Measurements from ENCODE around the gene GNAO1. TPM values are rescaled to one million over a fixed set of nuclear protein-coding genes. Genes with fewer than 3 reads are reported as not detected.

Gene GNAO1
- total RNA-seq (under 1 TPM; 0.65 to 0.85 TPM), polyA plus RNA-seq (under 1 TPM in 1 of 3 donors, not detected in 2; 0.62 TPM), total RNA-seq (0 to 0.34 (median 0.07) reads per million in 6 experiments)

DNA sequence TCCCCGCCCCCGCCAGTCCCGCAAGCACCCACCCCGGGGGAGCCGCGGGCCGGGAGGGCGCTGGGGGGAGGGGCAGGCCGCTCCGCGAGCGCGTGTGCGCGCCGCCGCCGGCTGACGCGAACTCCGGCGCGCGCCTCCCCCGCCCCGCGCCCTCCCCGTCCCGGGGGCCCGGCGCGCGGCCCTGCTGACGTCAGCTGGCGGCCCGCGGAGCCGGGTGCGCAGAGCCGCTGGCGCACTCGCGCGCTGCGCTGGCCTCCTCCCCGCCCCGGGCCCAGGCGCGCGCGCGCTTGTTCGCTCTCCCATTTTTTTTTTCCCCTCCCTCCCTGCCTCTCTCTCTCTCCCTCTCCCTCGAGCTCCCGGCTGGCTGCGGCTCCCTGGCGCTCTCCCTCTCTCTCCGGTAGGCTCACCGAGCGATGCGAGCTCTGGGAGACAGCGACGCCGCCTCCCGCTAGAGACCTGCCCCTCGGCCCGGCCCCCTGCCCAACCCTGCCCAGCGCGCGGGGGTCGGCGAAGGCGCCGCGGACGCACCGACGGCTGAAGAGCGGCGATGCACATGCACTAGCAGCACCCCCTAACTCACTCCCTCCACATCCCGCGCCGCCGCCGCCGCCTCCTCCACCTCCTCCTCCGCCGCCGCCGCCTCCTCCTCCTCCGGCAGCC is at the start of gene GNAO1:
Gene GNAO1 (plus strand): TSS at position 334 of the 660 bp plus-strand sequence. CDS start 747 bp downstream, outside the sequence.
- DNase-seq: peak in 9 of 10 donors; percentile 10 to 65 (median 37)
- peak; percentile 60 to 74 for ATAC-seq
- Mint-ChIP-seq H3K4me1 (peaks cover 13 to 33% (median 26%) of the 10 kb centered on the region in 4 donors), H3K4me3 (peak within 1 kb of the TSS; percentile 64 to 83 (median 78)), H3K9me3 (peaks cover 0 to 2% (median 0%) of the 10 kb centered on the region in 9 donors), H3K27ac (peak within 1 kb of the TSS in 4 of 10 donors; percentile 21 to 58 (median 54)), H3K36me3 (peaks cover 0 to 3% (median 0%) of the 10 kb centered on the region in 3 donors), H3K27me3 (peaks cover 19 to 62% (median 45%) of the 10 kb centered on the region in 5 donors)
- POLR2A ChIA-PET: interaction anchor here (0.6 kb wide), 1 partner anchor 168 kb away, joined by 3 read pairs; no protein-coding TSS in a partner anchor

DNA sequence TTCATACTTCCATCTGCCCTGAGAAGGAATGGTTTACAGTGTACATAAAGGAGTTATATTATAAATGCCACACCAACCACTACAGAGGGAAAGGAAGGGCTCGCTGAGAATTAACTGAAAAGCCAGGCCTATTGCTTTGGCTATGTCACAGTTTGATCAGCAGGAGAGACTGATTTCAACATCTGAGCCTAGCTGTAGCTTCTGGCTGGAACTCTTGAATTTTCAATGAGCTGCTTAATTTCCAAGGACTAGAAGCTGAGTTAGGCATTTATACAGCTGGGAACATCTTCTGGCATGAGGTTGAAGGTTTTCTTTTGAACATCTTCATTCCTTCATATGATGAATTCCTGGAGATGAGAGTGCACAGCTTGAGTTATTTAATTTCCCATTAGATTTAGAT is 47.6 kb upstream of the GNAO1 start:
- ATAC-seq (no peak), DNase-seq (no peak)
- no peaks in the 10 kb centered on the region for H3K4me1 Mint-ChIP-seq
- no peaks in the 10 kb centered on the region for H3K36me3 Mint-ChIP-seq
- peaks cover 16 to 50% (median 23%) of the 10 kb centered on the region in 5 donors for H3K27me3 Mint-ChIP-seq
- POLR2A ChIA-PET: no interaction called here
- H3K27ac Mint-ChIP-seq: no peak overlapping the region
- H3K4me3 Mint-ChIP-seq: no peak overlapping the region
- no peaks in the 10 kb centered on the region for H3K9me3 Mint-ChIP-seq

DNA sequence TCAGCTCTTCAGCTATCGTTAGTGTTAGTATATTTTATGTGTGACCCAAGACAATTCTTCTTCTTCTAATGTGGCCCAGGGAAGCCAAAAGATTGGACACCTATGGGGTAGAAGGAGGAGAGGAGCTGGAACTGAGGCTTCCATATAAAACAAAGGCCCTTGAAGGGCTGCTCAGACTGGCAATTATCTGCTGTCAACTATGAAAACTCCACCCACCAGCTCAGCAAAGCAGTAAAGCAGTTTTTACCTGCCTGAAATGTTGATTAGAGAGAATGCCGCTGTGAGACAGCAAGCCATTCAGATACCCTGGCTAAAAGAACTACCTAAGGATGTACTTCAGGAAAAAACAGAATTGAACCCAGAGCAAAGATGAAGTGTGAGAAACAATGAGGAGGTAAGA is 45.9 kb upstream of the GNAO1 start:
- H3K36me3 Mint-ChIP-seq: no peaks in the 10 kb centered on the region
- no peak overlapping the region for H3K27ac Mint-ChIP-seq
- peaks cover 13 to 50% (median 21%) of the 10 kb centered on the region in 5 donors for H3K27me3 Mint-ChIP-seq
- H3K4me1 Mint-ChIP-seq: no peaks in the 10 kb centered on the region
- no peak overlapping the region for H3K4me3 Mint-ChIP-seq
- POLR2A ChIA-PET: no interaction called here
- H3K9me3 Mint-ChIP-seq: no peaks in the 10 kb centered on the region
- ATAC-seq (no peak), DNase-seq (no peak)

DNA sequence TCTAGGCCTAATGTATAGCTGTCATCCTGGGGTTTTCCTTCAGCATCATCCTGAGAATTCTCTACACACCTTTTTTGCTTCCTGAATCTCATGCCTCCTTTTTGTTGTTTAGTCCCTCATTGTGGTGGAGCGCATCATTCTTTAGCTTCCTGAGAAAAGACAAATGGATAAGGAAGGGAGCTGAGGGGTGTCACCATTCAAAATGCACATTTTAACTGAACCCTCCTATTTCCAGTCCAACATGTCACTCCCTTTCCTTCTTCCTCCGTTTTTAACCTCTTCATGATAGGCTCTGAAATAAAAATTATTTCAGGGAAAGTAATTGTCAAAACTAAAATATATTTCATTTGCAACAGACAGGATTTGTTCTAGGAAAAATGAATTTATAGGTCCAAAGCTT is 39.7 kb upstream of the GNAO1 start:
- Mint-ChIP-seq H3K9me3 (peaks cover 0 to 18% (median 4%) of the 10 kb centered on the region in 9 donors), H3K4me1 (no peaks in the 10 kb centered on the region), H3K27ac (no peak overlapping the region), H3K4me3 (no peak overlapping the region), H3K27me3 (peaks cover 17 to 32% (median 25%) of the 10 kb centered on the region in 5 donors), H3K36me3 (peaks cover 0 to 6% (median 2%) of the 10 kb centered on the region in 3 donors)
- ATAC-seq (no peak), DNase-seq (no peak)
- POLR2A ChIA-PET: no interaction called here

DNA sequence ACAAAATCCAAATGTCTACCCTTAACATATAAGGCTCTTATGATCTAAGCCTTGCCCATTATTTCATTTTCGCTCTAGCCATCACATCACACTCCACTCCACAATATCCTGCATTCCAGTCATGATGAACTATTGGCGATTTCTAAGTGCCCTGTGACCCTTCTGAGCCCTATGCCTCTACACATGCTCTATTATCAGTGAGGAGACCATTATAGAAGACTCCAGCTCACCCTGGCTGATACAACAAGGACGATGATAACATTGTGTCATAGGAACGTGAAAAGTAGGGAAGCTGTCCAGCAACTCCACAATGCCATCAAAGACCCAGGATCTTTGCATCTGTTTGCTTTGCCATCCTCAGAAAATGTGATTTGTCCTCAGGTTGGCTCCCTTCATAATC is 29.6 kb upstream of the GNAO1 start:
- H3K4me1 Mint-ChIP-seq: no peaks in the 10 kb centered on the region
- no peaks in the 10 kb centered on the region for H3K36me3 Mint-ChIP-seq
- ATAC-seq: no peak

DNA sequence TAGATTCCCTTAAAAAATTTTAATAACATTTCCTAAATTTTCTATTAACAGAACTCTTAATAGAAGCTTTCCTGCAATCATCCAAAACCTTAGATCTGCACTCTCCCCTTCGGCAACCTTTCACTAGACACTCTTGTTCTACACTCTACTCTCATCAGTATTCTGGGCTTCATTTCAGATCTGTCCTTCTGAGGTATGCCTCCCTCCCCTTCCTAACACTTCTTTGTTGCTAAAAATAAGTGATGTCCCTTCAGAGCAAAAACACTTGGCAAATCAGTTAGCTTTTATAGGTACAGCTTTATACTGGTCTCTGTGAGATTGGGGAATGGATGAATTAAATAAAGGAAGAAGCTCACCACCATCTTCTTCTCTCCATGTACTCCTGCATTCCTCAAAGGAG is 28.2 kb upstream of the GNAO1 start:
- no peaks in the 10 kb centered on the region for H3K4me1 Mint-ChIP-seq
- H3K27me3 Mint-ChIP-seq: peaks cover 1 to 17% (median 5%) of the 10 kb centered on the region in 5 donors
- H3K4me3 Mint-ChIP-seq: no peak overlapping the region
- POLR2A ChIA-PET: no interaction called here
- H3K9me3 Mint-ChIP-seq: peaks cover 0 to 3% (median 0%) of the 10 kb centered on the region in 9 donors
- ATAC-seq (no peak), DNase-seq (no peak)
- peak overlapping the region in 1 of 10 donors; percentile 67 for H3K27ac Mint-ChIP-seq
- no peaks in the 10 kb centered on the region for H3K36me3 Mint-ChIP-seq

More for the DNA sequence above, 29.6 kb upstream of the GNAO1 start:
- Mint-ChIP-seq H3K27ac (no peak overlapping the region), H3K27me3 (peaks cover 1 to 6% (median 2%) of the 10 kb centered on the region in 5 donors), H3K9me3 (peaks cover 0 to 3% (median 0%) of the 10 kb centered on the region in 9 donors), H3K4me3 (no peak overlapping the region)
- DNase-seq: no peak
- POLR2A ChIA-PET: no interaction called here

DNA sequence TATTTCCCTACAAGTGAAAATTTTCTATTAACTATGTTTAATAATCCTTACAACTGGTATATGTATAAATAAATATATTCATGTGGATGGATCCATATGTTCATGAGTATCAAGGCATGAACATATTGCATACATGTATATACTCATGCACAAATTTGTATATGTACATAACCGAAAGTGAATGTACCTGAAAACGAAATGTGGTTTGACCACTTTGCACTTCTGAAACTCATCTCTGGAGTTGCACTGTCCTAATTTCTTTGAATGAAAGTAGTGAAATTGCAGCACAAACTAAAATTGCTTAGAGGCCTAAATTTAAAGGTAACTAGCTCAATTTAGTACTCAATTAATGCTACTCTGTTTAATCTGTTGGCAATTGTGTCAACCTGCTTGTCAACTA is 27.4 kb upstream of the GNAO1 start:
- H3K4me1 Mint-ChIP-seq: no peaks in the 10 kb centered on the region
- H3K9me3 Mint-ChIP-seq: peaks cover 0 to 3% (median 0%) of the 10 kb centered on the region in 9 donors
- POLR2A ChIA-PET: no interaction called here
- no peaks in the 10 kb centered on the region for H3K36me3 Mint-ChIP-seq
- no peak overlapping the region for H3K27ac Mint-ChIP-seq
- H3K4me3 Mint-ChIP-seq: no peak overlapping the region
- DNase-seq (no peak), ATAC-seq (no peak)
- peaks cover 1 to 24% (median 5%) of the 10 kb centered on the region in 5 donors for H3K27me3 Mint-ChIP-seq

DNA sequence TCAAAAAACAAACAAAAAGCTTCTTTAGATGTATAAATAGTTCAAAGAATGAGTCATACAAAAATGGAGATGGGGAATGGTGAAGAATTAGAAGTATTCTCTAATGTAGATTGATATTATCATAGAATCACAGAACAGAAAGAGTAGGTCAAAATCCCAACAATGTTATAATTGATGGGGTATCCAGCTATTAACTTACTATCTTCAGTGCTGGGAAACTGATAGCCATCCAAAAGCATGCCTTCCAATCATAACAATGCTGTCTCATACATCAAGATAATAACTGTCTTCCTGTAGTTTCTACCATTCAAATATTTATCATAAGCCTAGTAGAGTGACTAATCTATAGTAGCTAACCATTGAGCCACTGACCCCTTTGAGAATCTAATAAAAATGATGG is 26.7 kb upstream of the GNAO1 start:
- Mint-ChIP-seq H3K4me1 (no peaks in the 10 kb centered on the region), H3K27ac (no peak overlapping the region), H3K36me3 (no peaks in the 10 kb centered on the region), H3K27me3 (peaks cover 1 to 25% (median 5%) of the 10 kb centered on the region in 5 donors), H3K4me3 (no peak overlapping the region), H3K9me3 (peaks cover 0 to 3% (median 0%) of the 10 kb centered on the region in 9 donors)
- POLR2A ChIA-PET: no interaction called here
- ATAC-seq (no peak), DNase-seq (no peak)

DNA sequence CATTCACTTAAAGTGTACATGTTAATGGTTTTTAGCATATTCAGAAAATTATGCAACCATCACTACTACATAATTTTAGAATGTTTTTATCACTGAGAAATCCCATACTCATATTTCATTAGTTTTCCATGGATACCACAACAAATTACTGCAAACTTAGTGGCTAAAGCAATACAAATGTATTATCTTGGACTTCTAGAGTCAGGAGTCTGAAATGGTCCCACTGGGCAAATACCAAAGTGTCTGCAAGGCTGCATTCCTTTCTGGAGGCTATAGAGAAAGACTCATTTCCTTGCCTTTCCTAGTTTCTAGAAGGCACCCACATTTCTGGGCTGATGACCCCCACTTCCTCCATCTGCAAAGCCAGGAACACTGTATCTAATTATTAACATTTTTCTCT is 16.9 kb upstream of the GNAO1 start:
- no peak for DNase-seq
- peaks cover 5 to 22% (median 12%) of the 10 kb centered on the region in 5 donors for H3K27me3 Mint-ChIP-seq
- H3K4me3 Mint-ChIP-seq: no peak overlapping the region
- H3K4me1 Mint-ChIP-seq: no peaks in the 10 kb centered on the region
- H3K36me3 Mint-ChIP-seq: peaks cover 0 to 33% (median 0%) of the 10 kb centered on the region in 3 donors
- POLR2A ChIA-PET: no interaction called here
- H3K9me3 Mint-ChIP-seq: peaks cover 11 to 52% (median 29%) of the 10 kb centered on the region in 9 donors
- no peak overlapping the region for H3K27ac Mint-ChIP-seq
- no peak for ATAC-seq

DNA sequence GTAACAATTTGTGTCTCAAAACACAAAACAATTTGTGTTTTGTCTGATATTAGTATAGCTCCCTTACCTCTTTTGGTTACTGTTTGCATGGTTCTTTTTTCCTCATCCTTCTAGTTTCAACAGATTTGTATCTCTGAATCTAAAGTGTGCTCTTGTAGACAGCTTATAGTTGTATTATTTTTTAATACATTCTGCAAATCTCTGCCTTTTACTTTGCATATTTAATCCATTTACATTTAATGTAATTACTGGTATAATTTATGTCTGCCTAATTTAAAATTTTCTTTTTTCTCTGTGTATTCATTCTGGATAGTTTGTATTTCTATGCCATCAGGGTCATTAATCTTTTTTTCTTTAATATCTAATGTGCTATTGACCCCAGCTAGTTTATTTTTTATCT is 9.9 kb upstream of the GNAO1 start:
- Mint-ChIP-seq H3K27ac (no peak overlapping the region), H3K9me3 (peaks cover 2 to 46% (median 21%) of the 10 kb centered on the region in 9 donors), H3K4me1 (no peaks in the 10 kb centered on the region), H3K4me3 (no peak overlapping the region), H3K27me3 (peaks cover 18 to 60% (median 28%) of the 10 kb centered on the region in 5 donors), H3K36me3 (peaks cover 0 to 29% (median 2%) of the 10 kb centered on the region in 3 donors)
- DNase-seq: no peak
- ATAC-seq: no peak
- POLR2A ChIA-PET: no interaction called here

DNA sequence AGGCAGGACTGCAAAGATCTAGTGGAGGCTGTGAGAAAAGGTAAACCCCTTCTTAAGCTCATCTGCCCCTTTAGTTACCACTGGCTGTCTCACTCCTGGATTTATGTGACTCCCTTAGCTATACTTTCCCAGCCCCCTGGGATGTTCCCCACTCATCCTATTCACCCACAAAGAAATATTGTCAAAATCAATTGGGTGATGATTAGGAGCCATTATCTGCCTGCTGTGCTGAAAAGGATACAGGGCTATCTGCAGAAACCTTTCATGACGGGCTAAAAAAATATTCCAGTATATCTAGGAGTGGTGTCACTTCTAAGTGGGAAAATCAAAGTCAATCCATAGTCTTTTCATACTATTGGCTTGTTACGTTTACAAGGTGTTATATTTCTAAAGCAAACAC is 8.0 kb upstream of the GNAO1 start:
- H3K27me3 Mint-ChIP-seq: peaks cover 18 to 50% (median 34%) of the 10 kb centered on the region in 5 donors
- DNase-seq (no peak), ATAC-seq (no peak)
- H3K36me3 Mint-ChIP-seq: peaks cover 0 to 29% (median 2%) of the 10 kb centered on the region in 3 donors
- H3K27ac Mint-ChIP-seq: no peak overlapping the region
- peaks cover 0 to 40% (median 14%) of the 10 kb centered on the region in 9 donors for H3K9me3 Mint-ChIP-seq
- POLR2A ChIA-PET: no interaction called here
- no peak overlapping the region for H3K4me3 Mint-ChIP-seq
- no peaks in the 10 kb centered on the region for H3K4me1 Mint-ChIP-seq

DNA sequence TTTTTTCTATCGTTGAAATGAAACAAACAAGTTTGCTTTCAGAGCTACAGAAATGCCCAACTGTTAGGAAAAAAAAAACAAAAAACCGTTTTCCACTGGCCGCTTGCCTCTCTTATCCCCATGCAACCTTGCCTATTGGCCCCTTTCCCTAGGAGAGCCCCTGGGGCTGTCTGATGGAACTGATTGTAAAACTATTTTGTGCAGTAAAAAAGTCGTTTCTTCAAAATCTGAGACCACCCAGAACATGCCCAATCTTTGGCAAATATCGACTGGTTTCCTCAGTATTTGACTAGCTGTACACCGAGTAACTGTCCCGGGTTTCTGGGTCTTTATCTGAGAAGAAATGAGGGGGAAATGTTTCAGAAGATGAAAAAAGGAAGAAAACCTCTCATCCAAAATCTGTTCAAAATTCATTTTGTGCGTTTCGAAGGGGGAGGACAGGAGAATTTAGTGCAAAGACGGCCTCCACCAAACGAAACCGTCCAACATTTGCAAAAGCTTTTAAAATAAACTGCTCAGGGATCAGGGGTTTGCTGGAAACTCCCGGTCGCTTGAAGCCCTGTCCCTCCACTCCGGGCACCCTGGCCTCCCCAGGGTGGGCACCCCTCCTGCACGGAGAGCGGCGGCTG is 1.1 kb upstream of the GNAO1 start:
- ATAC-seq: no peak
- Mint-ChIP-seq H3K36me3 (peaks cover 0 to 3% (median 0%) of the 10 kb centered on the region in 3 donors), H3K27me3 (peaks cover 24 to 61% (median 48%) of the 10 kb centered on the region in 5 donors), H3K4me1 (peaks cover 13 to 33% (median 26%) of the 10 kb centered on the region in 4 donors), H3K4me3 (peak overlapping the region; percentile 62 to 83 (median 74)), H3K27ac (peak overlapping the region in 2 of 10 donors; percentile 13 to 58), H3K9me3 (peaks cover 0 to 2% (median 0%) of the 10 kb centered on the region in 9 donors)
- no peak for DNase-seq
- POLR2A ChIA-PET: interaction anchor here (0.6 to 0.7 kb wide), 2 partner anchors 10 to 169 kb away, joined by 3 read pairs; no protein-coding TSS in a partner anchor

Measured in naive thymus-derived CD8-positive, alpha-beta T cell (primary cell).